Activated naive CD8-positive, alpha-beta T cell treated with anti-CD3 and anti-CD28 coated beads, Interleukin-2, amount 10 ng/mL, durations not matched to agents 7 days and 5 days (primary cell): ENCODE data around the gene CDH13. TPM values are rescaled to one million over a fixed set of nuclear protein-coding genes. Genes with fewer than 3 reads are reported as not detected.
A peak's percentile ranks its signal among the peaks of the same experiment; 100 is the strongest.

Experiments
- ATAC-seq: fragments of 150-1000 bp; cut with Tn5 transposase; one replicate; pipeline ENCODE4 v1.10.0; 2021; ENCODE audit warnings: low read depth, moderate library complexity
- POLR2A ChIA-PET: fragments of 350-600 bp; sonication (Branson Sonifier 250); formaldehyde crosslinking; loops from one replicate; lab custom pipeline; 2021; ENCODE audit warnings: antibody characterized with exemption; lab: Charles Lee
- DNase-seq: peaks from one replicate; pipeline ENCODE4 v3.0.0; 2021
- H3K27ac Mint-ChIP-seq: one replicate; pipeline ENCODE4 v1.8.0; 2022; ENCODE audit warnings: mild to moderate bottlenecking, mixed read lengths
- H3K27me3 Mint-ChIP-seq: one replicate; pipeline ENCODE4 v1.8.0; 2022; ENCODE audit warnings: mild to moderate bottlenecking, moderate library complexity, mixed read lengths
- H3K36me3 Mint-ChIP-seq: one replicate; pipeline ENCODE4 v1.8.0; 2021; ENCODE audit warnings: mild to moderate bottlenecking, mixed read lengths
- H3K4me1 Mint-ChIP-seq: one replicate; pipeline ENCODE4 v1.8.0; 2021; ENCODE audit warnings: mixed read lengths
- H3K4me3 Mint-ChIP-seq: one replicate; pipeline ENCODE4 v1.8.0; 2022; ENCODE audit warnings: mild to moderate bottlenecking, moderate library complexity, mixed read lengths
- H3K9me3 Mint-ChIP-seq: one replicate; pipeline ENCODE4 v1.8.0; 2021; ENCODE audit warnings: mixed read lengths
- total RNA-seq, 2 experiments: library from RNA; stranded (reverse); gene quantifications; one replicate each; pipeline ENCODE4 v1.2.3, GENCODE V29; 2021

CDH13 gene
- total RNA-seq, 2 experiments from 2014 or later: not detected

DNA sequence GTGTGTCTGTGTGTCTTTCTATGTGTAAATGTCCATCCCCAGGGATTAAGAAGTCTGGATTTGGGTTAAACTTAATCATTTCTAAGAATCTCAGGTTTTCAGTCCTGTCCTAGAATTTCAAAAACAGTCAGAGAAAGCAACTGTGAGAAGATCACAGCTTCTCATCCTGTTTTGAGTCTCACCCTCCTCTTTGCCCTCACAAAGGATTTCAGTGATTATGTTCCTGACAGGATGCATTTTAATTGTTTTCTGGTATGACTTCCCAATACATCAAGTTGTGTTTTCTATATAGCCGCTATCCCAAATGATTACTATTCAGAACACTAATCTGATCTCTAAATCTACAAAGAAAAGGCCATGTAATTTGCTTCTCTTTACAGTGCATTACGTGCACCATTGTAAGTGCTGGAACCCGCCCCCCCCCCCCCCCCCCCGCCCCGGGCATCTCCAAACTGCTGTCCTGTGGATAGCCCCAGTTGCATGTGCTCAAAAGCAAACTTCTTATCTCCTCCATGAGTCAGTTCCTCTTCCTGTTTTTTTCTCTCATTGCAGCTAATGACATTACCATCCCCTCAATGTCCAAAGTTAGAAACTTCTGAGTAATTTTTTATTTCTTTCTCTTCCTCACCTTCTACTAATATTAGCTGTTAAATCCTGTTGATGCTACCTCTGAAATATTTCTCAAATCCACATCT is 73.9 kb downstream of the CDH13 start:
- Mint-ChIP-seq H3K27ac (no peak overlapping the region), H3K9me3 (peaks cover 9% of the 10 kb centered on the region), H3K4me3 (peak overlapping the region; percentile 21), H3K4me1 (peaks cover 11% of the 10 kb centered on the region), H3K36me3 (no peaks in the 10 kb centered on the region), H3K27me3 (peaks cover 6% of the 10 kb centered on the region)
- POLR2A ChIA-PET: no interaction called here
- DNase-seq (no peak), ATAC-seq (no peak)

DNA sequence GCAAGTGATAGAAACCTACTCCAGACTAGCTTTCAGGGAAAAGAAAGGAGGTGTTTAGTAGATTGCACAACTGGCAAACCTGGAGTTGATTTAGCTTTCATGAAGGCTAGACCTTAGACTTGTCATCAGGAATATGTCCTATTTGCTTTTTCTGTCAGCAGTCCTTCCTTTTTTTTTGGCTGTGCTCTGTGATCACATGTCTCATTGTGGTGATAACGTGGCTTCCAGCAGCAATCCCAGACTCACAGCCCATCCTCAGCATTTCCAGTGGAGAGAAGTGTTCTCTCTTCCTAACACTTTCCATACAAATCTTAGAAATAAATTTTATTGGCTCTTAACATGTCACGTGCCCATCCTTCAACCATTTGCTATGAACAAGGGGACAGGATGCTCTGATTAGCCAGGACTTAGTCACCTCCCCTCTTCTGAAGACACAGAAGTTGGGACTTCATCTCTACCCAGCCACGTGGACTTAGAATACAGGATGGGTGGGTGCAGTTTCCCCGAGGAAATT is 74.7 kb downstream of the CDH13 start:
- peaks cover 6% of the 10 kb centered on the region for H3K27me3 Mint-ChIP-seq
- H3K27ac Mint-ChIP-seq: no peak overlapping the region
- POLR2A ChIA-PET: no interaction called here
- peaks cover 11% of the 10 kb centered on the region for H3K4me1 Mint-ChIP-seq
- H3K4me3 Mint-ChIP-seq: no peak overlapping the region
- no peaks in the 10 kb centered on the region for H3K36me3 Mint-ChIP-seq
- H3K9me3 Mint-ChIP-seq: peaks cover 9% of the 10 kb centered on the region
- DNase-seq: no peak
- ATAC-seq: no peak

DNA sequence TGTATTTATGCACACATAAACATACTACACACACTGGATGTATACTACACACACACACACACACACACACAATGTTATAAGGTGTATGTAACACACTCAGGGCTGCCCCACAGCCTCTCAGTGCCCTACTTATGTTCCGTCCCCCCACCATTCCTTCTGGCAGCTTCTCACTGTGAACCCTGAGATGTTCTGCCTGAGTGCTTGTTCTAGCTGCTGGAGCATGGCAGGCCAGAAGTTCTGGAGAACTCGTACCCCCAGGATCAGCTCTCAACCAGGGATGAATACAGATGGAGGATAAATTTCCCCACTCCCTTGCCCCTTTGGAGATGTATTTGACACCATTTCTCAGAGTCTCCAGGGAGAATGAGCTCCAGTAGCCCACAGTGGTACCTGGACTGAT is 76.4 kb downstream of the CDH13 start:
- Mint-ChIP-seq H3K4me3 (no peak overlapping the region), H3K9me3 (peaks cover 6% of the 10 kb centered on the region), H3K4me1 (peaks cover 11% of the 10 kb centered on the region), H3K27ac (no peak overlapping the region), H3K27me3 (peaks cover 4% of the 10 kb centered on the region), H3K36me3 (no peaks in the 10 kb centered on the region)
- POLR2A ChIA-PET: no interaction called here
- DNase-seq (no peak), ATAC-seq (no peak)

DNA sequence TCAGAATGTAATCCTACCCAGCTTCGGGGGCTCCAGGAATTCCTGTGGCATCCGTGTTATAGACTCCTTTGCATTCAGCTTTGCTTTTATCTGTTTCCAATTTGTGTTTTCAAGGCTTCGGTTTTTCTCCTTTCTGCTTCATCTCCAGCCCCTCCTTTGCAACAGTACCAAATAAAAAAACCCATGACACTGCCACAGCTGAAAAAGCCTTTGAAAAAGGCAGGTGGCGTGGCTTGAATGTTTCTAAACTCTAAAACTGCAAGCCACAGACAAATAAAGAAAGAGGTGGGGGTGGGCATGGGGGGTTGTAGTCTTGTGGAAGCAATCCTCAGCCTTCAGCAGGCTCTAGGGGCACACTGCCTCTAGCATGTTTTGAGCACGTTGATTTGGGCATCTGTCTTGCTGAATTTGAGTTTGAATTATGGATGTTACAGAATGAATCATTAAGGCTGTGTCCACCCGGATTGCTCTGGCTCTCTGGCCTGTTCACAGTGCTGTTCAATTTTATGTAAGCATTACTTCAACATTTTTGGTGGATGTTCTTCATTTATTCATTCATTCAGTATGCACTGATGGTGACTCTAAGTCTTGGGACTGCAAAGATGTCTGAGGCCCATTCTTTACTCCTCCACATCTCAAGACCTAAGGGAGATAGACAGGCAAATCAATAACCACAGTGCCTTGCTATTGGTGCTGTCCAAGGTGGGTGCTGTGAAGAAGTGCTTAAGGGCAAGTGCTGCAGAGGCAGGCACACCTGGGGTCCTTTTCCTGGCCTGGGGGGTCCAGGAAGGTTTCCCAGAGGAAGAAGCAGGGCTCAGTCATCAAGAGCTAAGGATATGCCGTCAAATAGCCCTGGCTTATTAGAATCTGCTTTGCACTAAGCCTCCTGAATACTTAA is 77.4 kb downstream of the CDH13 start:
- no peak for ATAC-seq
- Mint-ChIP-seq H3K36me3 (no peaks in the 10 kb centered on the region), H3K4me1 (peaks cover 11% of the 10 kb centered on the region), H3K9me3 (peaks cover 5% of the 10 kb centered on the region), H3K27ac (no peak overlapping the region), H3K4me3 (no peak overlapping the region), H3K27me3 (peaks cover 5% of the 10 kb centered on the region)
- no peak for DNase-seq
- POLR2A ChIA-PET: no interaction called here

DNA sequence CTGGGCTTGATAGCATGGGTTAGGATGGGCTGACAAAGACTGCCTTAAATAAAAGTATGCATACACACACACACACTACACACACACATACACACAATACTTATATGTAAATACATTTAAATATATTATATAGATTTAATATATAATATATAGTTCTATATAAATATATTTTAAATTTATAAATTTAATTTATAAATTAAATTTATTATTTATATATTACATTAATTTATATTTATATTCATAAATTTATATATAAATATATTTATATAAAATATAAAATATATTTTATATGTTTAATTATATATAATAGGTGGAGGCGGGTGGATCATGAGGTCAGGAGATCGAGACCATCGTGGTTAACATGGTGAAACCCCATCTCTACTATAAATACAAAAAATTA is 83.2 kb downstream of the CDH13 start:
- Mint-ChIP-seq H3K27me3 (peaks cover 8% of the 10 kb centered on the region), H3K27ac (no peak overlapping the region), H3K36me3 (no peaks in the 10 kb centered on the region), H3K4me3 (no peak overlapping the region), H3K4me1 (no peaks in the 10 kb centered on the region), H3K9me3 (no peaks in the 10 kb centered on the region)
- POLR2A ChIA-PET: no interaction called here
- no peak for ATAC-seq
- no peak for DNase-seq

DNA sequence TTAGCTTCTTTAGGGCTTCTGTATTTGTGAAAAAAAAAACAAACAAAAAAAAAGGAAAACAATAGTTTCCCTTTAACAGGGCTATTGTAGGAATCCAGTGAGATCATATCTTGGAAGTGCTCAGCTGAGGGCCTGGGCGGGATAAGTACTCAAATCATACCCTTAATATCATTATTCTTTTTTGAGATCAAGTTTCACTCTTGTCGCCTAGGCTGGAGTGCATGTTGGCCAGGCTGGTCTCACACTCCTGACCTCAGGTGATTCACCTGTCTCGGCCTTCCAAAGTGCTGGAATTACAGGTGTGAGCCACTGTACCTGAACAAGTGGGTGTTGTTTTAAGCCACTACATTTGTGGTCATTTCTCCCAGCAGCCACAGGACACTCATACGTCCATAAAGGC is 87.0 kb downstream of the CDH13 start:
- no peak for DNase-seq
- Mint-ChIP-seq H3K27ac (no peak overlapping the region), H3K27me3 (peaks cover 13% of the 10 kb centered on the region), H3K36me3 (no peaks in the 10 kb centered on the region), H3K4me3 (no peak overlapping the region), H3K4me1 (no peaks in the 10 kb centered on the region), H3K9me3 (no peaks in the 10 kb centered on the region)
- ATAC-seq: no peak
- POLR2A ChIA-PET: no interaction called here

DNA sequence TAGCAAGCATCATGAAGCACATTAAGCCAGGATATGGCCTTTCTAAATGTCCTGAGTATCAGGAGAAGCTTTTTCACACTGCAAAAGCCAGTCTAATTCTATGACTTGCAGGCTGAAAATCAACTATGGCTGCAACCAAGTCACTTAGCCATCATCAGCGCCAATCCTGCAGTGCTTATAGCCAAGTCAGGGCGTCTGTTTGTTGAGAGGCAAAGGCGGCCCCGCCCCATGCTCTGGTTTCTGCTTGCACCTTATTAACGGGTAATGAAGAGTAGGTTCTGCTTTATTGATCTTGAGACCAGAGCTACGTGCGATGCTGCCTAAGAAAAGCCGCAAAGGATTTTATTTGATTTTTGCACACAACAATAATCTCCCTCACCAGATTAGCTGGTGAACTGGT is 88.4 kb downstream of the CDH13 start:
- Mint-ChIP-seq H3K4me1 (no peaks in the 10 kb centered on the region), H3K36me3 (no peaks in the 10 kb centered on the region), H3K4me3 (no peak overlapping the region), H3K27ac (no peak overlapping the region), H3K9me3 (no peaks in the 10 kb centered on the region), H3K27me3 (peaks cover 13% of the 10 kb centered on the region)
- ATAC-seq (no peak), DNase-seq (no peak)
- POLR2A ChIA-PET: no interaction called here

DNA sequence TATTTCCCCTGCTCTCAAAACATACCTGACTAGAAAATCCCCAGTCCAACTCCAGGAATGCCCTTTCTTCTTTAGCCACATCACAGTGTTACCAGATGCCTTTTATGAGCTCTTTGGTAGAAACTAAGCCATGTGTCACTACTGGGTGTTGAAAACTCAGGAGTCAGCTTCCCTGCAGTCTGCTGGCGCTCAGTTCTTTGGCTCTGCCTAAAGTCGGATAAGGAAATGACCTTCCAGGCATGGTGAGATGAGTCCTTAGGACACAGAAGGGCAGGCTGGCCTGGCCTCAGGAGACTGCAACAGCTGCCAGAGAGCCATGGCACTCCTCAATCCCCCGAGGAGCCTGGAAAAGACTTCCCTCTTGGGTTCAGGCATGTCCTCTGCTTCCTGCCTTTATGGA is 89.1 kb downstream of the CDH13 start:
- no peaks in the 10 kb centered on the region for H3K9me3 Mint-ChIP-seq
- no peaks in the 10 kb centered on the region for H3K36me3 Mint-ChIP-seq
- peaks cover 13% of the 10 kb centered on the region for H3K27me3 Mint-ChIP-seq
- ATAC-seq: no peak
- H3K4me1 Mint-ChIP-seq: no peaks in the 10 kb centered on the region
- H3K4me3 Mint-ChIP-seq: no peak overlapping the region
- POLR2A ChIA-PET: no interaction called here
- no peak for DNase-seq
- no peak overlapping the region for H3K27ac Mint-ChIP-seq

DNA sequence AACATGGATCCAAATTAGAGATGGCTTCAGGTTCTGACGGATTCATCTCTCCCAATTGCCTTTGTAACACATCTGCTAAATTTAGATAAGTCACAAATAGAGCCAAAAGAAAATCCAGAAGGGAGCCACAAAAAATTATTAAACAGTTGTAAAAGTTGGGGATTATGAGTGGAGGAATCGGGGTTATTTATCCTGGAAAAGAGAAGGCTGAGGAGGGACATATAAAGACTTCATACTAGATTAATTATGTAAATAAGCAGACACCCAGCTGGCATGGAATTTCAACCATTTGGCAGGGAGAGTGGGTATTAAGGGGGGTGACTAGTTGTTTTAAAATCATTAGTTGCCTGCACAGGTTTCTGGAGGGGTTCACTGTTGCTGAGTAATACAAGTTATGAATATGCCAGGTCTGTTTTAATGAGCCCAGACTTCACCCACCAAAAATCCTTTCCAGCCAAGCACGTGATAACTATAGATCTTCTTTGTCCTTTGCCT is 89.6 kb downstream of the CDH13 start:
- H3K4me3 Mint-ChIP-seq: no peak overlapping the region
- POLR2A ChIA-PET: no interaction called here
- ATAC-seq (no peak), DNase-seq (no peak)
- peaks cover 16% of the 10 kb centered on the region for H3K27me3 Mint-ChIP-seq
- H3K27ac Mint-ChIP-seq: no peak overlapping the region
- no peaks in the 10 kb centered on the region for H3K36me3 Mint-ChIP-seq
- H3K9me3 Mint-ChIP-seq: peaks cover 4% of the 10 kb centered on the region
- H3K4me1 Mint-ChIP-seq: no peaks in the 10 kb centered on the region

DNA sequence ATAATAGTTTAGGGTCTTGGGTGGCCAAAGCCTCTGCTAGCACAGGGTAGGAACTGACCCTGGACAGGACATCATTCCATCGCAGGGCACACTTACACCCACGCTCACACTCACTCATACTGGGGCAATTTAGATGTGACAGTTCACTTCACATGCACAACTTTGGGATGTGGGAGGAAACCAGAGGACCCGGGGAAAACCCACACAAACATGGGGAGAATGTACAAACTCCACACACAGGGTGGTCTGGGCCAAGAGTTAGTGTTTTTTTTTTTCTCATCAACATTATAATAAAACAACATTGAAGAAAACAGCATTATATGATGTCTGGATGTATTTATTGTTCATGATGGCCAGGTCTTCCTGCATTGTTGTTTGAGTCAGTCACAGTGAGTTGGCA is 93.6 kb downstream of the CDH13 start:
- no peaks in the 10 kb centered on the region for H3K4me1 Mint-ChIP-seq
- H3K36me3 Mint-ChIP-seq: no peaks in the 10 kb centered on the region
- ATAC-seq (no peak), DNase-seq (no peak)
- H3K9me3 Mint-ChIP-seq: peaks cover 4% of the 10 kb centered on the region
- H3K4me3 Mint-ChIP-seq: no peak overlapping the region
- peaks cover 10% of the 10 kb centered on the region for H3K27me3 Mint-ChIP-seq
- no peak overlapping the region for H3K27ac Mint-ChIP-seq
- POLR2A ChIA-PET: no interaction called here

DNA sequence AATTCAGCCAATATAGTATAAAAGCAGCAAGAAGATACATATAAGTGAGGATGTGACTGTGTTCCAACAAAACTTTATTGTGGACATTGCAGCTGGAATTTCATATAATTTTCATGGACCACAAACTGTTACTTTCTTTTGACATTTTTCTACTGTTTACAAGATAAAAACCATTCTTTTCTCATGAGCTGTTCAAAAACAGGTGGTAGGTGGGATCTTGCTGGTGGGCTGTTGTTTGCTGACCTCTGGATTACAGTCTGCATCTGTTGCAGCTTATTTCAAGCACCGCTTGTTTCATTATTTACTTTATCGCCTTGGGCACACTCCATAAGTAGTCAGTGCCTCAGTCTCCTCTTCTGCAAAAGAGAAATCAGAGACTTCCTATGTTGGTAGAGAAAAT is 99.5 kb downstream of the CDH13 start:
- peaks cover 2% of the 10 kb centered on the region for H3K36me3 Mint-ChIP-seq
- H3K4me1 Mint-ChIP-seq: peaks cover 4% of the 10 kb centered on the region
- no peak overlapping the region for H3K4me3 Mint-ChIP-seq
- H3K27me3 Mint-ChIP-seq: peaks cover under 1% of the 10 kb centered on the region
- no peak for ATAC-seq
- H3K9me3 Mint-ChIP-seq: peaks cover 5% of the 10 kb centered on the region
- no peak overlapping the region for H3K27ac Mint-ChIP-seq
- POLR2A ChIA-PET: no interaction called here
- DNase-seq: no peak

DNA sequence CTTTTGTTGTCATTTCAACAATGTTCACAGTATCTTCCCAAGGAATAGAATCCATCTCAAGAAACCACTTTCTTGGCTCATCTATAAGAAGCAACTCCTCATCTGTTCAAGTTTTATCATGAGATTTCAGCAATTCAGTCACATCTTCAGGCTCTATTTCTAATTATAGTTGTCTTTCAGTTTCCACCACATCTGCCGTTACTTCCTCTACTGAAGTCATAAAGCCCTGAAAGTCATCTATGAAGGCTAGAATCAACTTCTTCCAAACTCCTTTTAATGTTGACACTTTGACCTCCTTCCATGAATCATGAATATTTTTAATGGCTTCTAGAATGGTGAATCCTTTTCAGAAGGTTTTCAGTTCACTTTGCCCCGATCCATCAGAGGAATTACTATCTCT is 102.1 kb downstream of the CDH13 start:
- POLR2A ChIA-PET: no interaction called here
- DNase-seq: no peak
- Mint-ChIP-seq H3K27me3 (peaks cover 2% of the 10 kb centered on the region), H3K27ac (peak overlapping the region; percentile 58), H3K36me3 (peaks cover 2% of the 10 kb centered on the region), H3K4me3 (no peak overlapping the region), H3K4me1 (peaks cover 4% of the 10 kb centered on the region), H3K9me3 (peaks cover 6% of the 10 kb centered on the region)
- no peak for ATAC-seq

DNA sequence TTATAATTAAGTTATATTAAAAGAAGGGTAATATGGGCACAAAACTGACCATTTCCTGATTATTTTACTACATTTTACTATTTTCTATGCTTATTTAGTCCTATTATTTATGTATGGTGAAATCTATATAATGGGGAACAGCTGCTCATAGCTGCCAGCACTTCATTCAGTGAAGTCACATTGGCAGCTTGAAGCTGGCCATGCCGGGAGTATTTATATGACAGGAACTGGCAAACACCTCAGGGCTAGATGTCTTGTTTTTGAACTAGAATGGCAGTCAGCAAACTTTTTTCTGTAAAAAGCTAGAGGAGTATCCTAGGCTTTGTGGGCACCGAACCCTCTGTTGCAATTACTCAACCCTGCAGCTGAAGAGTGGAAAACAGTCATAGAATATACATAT is 104.1 kb downstream of the CDH13 start:
- Mint-ChIP-seq H3K4me1 (peaks cover 4% of the 10 kb centered on the region), H3K27ac (no peak overlapping the region), H3K9me3 (peaks cover 6% of the 10 kb centered on the region), H3K4me3 (no peak overlapping the region), H3K27me3 (peaks cover 2% of the 10 kb centered on the region), H3K36me3 (peaks cover 2% of the 10 kb centered on the region)
- no peak for ATAC-seq
- POLR2A ChIA-PET: no interaction called here
- DNase-seq: no peak
